Measurements from ENCODE around the gene TNFAIP8L2. TPM values are rescaled to one million over a fixed set of nuclear protein-coding genes. Genes with fewer than 3 reads are reported as not detected.

TNFAIP8L2 gene
- total RNA-seq, 1 donor from 2014 or later, result 1.6 TPM

DNA sequence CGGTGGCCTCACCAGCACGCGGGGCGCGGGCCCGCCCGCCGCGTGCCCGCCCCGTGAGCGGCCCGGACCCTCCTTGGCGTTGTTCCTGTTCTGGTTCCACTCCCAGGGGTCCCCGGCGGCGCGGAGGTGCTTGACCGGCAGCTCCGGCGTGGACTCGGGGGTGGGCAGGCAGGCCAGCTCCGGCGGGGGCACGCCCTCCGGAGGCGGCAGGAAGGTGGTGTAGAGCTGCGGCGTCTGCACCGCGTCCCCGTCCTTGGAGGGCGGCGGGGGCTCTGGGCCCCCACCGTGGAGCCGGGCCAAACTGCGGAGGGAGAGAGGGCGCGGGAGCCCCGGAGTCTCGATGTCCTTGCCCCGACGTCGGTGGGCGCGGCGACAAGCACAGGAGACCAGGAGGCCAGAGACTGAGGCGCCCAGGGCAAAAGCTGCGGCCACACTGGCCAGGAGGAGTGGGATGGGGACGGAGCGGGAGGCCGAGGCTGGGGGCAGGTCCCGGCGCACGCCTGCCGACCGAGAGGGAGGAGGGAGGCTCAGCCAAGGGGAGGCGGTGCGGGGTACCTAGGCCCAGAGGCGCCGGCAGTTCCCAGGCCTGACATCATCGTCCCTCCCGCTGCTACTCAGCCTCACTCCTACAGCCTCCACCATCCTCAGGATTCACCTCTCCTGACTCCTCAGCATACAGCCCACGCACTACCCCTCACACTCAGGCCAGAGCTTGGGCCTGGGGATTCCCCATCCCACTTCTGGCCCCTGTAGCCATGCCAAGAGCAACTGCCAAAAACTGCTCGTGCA lies 23.2 kb upstream of the TNFAIP8L2 start:
- peaks cover 39% of the 10 kb centered on the region for H3K36me3 Mint-ChIP-seq (ENCODE audit: low read depth, unreplicated experiment)
- peaks cover 21% of the 10 kb centered on the region for H3K4me1 Mint-ChIP-seq (ENCODE audit: unreplicated experiment)
- no peak overlapping the region for H3K27ac Mint-ChIP-seq (ENCODE audit: unreplicated experiment)
- TF ChIP-seq CTCF (IDR thresholded peaks at IDR 0.05; ENCODE audit: unreplicated experiment), result no peak
- peaks cover 19% of the 10 kb centered on the region for H3K27me3 Mint-ChIP-seq (ENCODE audit: unreplicated experiment)
- DNase-seq (ENCODE audit: low spot score), result no peak
- no peak overlapping the region for H3K4me3 Mint-ChIP-seq (ENCODE audit: unreplicated experiment)
- H3K9me3 Mint-ChIP-seq (ENCODE audit: unreplicated experiment), result no peaks in the 10 kb centered on the region

DNA sequence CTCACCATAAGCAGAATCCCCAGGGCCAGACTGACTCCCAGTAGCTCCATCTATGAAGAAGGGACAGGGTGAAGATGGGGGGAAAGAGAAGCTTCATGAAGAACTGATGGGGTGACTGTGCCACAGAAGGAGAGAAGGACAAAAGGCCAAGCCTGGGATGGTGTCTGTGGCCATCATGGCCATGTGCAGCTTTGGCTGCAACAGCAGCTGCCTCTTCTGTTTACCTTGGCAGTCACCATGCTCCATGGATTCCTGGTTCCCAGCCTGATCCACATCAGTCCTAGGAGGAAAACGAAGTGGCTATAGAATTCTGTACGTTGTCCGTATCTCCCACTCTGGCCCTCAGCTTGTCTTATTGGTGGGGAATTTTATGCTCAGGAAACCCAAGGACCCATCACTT lies 22.1 kb upstream of the TNFAIP8L2 start:
- no peak for DNase-seq (ENCODE audit: low spot score)
- Mint-ChIP-seq H3K4me3 (ENCODE audit: unreplicated experiment) (peak overlapping the region; percentile 26), H3K27ac (ENCODE audit: unreplicated experiment) (peak overlapping the region; percentile 62), H3K4me1 (ENCODE audit: unreplicated experiment) (peaks cover 21% of the 10 kb centered on the region), H3K36me3 (ENCODE audit: low read depth, unreplicated experiment) (peaks cover 45% of the 10 kb centered on the region), H3K9me3 (ENCODE audit: unreplicated experiment) (no peaks in the 10 kb centered on the region), H3K27me3 (ENCODE audit: unreplicated experiment) (peaks cover 22% of the 10 kb centered on the region)
- TF ChIP-seq CTCF (IDR thresholded peaks at IDR 0.05; ENCODE audit: unreplicated experiment), result no peak

DNA sequence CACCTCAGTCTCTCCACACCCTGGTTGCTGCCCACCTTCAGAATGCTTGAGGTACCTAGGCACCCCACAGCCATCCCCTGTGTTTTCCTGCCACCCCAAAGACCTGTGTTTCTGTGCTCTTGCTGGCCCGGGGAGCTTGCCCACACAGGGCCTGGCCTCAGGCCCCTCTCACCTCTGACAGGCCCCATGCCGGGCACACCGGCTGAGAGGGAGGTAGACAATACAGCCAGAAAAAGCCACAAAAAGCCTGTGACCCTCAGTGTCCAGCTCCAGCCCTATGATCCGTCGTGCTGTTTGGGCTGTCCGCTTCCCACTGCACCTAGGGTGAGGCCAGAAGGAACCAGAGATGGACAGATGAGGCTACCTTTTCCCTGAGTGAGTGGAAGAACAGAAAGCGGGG lies 21.5 kb upstream of the TNFAIP8L2 start:
- Mint-ChIP-seq H3K27me3 (ENCODE audit: unreplicated experiment) (peaks cover 23% of the 10 kb centered on the region), H3K9me3 (ENCODE audit: unreplicated experiment) (no peaks in the 10 kb centered on the region), H3K36me3 (ENCODE audit: low read depth, unreplicated experiment) (peaks cover 51% of the 10 kb centered on the region), H3K27ac (ENCODE audit: unreplicated experiment) (no peak overlapping the region), H3K4me3 (ENCODE audit: unreplicated experiment) (peak overlapping the region; percentile 26), H3K4me1 (ENCODE audit: unreplicated experiment) (peaks cover 21% of the 10 kb centered on the region)
- no peak for TF ChIP-seq CTCF (IDR thresholded peaks at IDR 0.05; ENCODE audit: unreplicated experiment)
- no peak for DNase-seq (ENCODE audit: low spot score)

GRCh38 chr1:151135433-151136385 lies 20.7 kb upstream of the TNFAIP8L2 start:
- no peak for DNase-seq (ENCODE audit: low spot score)
- Mint-ChIP-seq H3K9me3 (ENCODE audit: unreplicated experiment) (no peaks in the 10 kb centered on the region), H3K4me3 (ENCODE audit: unreplicated experiment) (no peak overlapping the region), H3K4me1 (ENCODE audit: unreplicated experiment) (peaks cover 17% of the 10 kb centered on the region), H3K27ac (ENCODE audit: unreplicated experiment) (no peak overlapping the region), H3K36me3 (ENCODE audit: low read depth, unreplicated experiment) (peaks cover 56% of the 10 kb centered on the region), H3K27me3 (ENCODE audit: unreplicated experiment) (peaks cover 23% of the 10 kb centered on the region)
- TF ChIP-seq CTCF (IDR thresholded peaks at IDR 0.05; ENCODE audit: unreplicated experiment), result no peak

Measured in endothelial cell (in vitro differentiated cells).